Activated B cell treated with CpG ODN at 0.5 μM for 24 hours (primary cell): ENCODE data around the gene ANKRD66. TPM values are rescaled to one million over a fixed set of nuclear protein-coding genes. Genes with fewer than 3 reads are reported as not detected.

Experiments used
- ATAC-seq: fragments of 200-7000 bp; cut with Tn5 transposase; one replicate; pipeline ENCODE4 v1.10.0; 2021; ENCODE audit warnings: low read depth, mild to moderate bottlenecking, moderate library complexity
- CTCF ChIA-PET: fragments of 350-600 bp; sonication (Branson Sonifier 250); formaldehyde crosslinking; loops from one replicate; lab custom pipeline; 2021; ENCODE audit warnings: antibody characterized with exemption; lab: Charles Lee
- POLR2A ChIA-PET: fragments of 350-600 bp; sonication (Branson Sonifier 250); formaldehyde crosslinking; loops from one replicate; lab custom pipeline; 2021; ENCODE audit warnings: antibody characterized with exemption; lab: Charles Lee
- DNase-seq: peaks from one replicate; pipeline ENCODE4 v3.0.0; 2022
- H3K27ac Mint-ChIP-seq: one replicate; pipeline ENCODE4 v1.8.0; 2020; ENCODE audit warnings: mixed read lengths
- H3K27me3 Mint-ChIP-seq: one replicate; pipeline ENCODE4 v1.8.0; 2021; ENCODE audit warnings: mixed read lengths
- H3K36me3 Mint-ChIP-seq: one replicate; pipeline ENCODE4 v1.8.0; 2021; ENCODE audit warnings: low read depth, mixed read lengths
- H3K4me1 Mint-ChIP-seq: one replicate; pipeline ENCODE4 v1.8.0; 2021; ENCODE audit warnings: mixed read lengths
- H3K4me3 Mint-ChIP-seq: one replicate; pipeline ENCODE4 v1.8.0; 2020; ENCODE audit warnings: mild to moderate bottlenecking, mixed read lengths
- H3K9me3 Mint-ChIP-seq: one replicate; pipeline ENCODE4 v1.8.0; 2020; ENCODE audit warnings: mixed read lengths
- intact Hi-C: fragments of 100-400 bp; cut with micrococcal nuclease; formaldehyde crosslinking; loops from one replicate; pipeline ENCODE4 v1.15.1; 2024
- total RNA-seq: library from RNA; stranded (reverse); gene quantifications from 2 replicates; pipeline ENCODE4 v1.2.3, GENCODE V29; 2022
- TF ChIP-seq, protein P1 (sequence below): fragments of 200-600 bp; IDR thresholded peaks from one replicate; pipeline ENCODE4 v1.8.0; 2022; ENCODE audit warnings: antibody characterized with exemption, mild to moderate bottlenecking

The ANKRD66 gene
- total RNA-seq, 1 donor from 2014 or later = not detected

- ATAC-seq (no peak), DNase-seq (no peak)
- Mint-ChIP-seq H3K27ac (no peak overlapping the region), H3K9me3 (no peaks in the 10 kb centered on the region), H3K36me3 (no peaks in the 10 kb centered on the region), H3K27me3 (peaks cover 55% of the 10 kb centered on the region), H3K4me1 (peaks cover 13% of the 10 kb centered on the region), H3K4me3 (no peak overlapping the region)
- POLR2A ChIA-PET = no interaction called here
- intact Hi-C loops = no loop called here
- TF ChIP-seq, protein P1, sequence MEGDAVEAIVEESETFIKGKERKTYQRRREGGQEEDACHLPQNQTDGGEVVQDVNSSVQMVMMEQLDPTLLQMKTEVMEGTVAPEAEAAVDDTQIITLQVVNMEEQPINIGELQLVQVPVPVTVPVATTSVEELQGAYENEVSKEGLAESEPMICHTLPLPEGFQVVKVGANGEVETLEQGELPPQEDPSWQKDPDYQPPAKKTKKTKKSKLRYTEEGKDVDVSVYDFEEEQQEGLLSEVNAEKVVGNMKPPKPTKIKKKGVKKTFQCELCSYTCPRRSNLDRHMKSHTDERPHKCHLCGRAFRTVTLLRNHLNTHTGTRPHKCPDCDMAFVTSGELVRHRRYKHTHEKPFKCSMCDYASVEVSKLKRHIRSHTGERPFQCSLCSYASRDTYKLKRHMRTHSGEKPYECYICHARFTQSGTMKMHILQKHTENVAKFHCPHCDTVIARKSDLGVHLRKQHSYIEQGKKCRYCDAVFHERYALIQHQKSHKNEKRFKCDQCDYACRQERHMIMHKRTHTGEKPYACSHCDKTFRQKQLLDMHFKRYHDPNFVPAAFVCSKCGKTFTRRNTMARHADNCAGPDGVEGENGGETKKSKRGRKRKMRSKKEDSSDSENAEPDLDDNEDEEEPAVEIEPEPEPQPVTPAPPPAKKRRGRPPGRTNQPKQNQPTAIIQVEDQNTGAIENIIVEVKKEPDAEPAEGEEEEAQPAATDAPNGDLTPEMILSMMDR = no peak
- CTCF ChIA-PET = interaction anchor here (1.1 kb wide), 1 partner anchor 64 kb away, joined by 3 read pairs; no protein-coding TSS in a partner anchor
Observed at GRCh38 chr6:46733341-46733801, 13.4 kb upstream of the ANKRD66 start.

- no peak for DNase-seq
- H3K4me3 Mint-ChIP-seq = peak within 1 kb of the TSS; percentile 46
Observed at GRCh38 chr6:46734867-46735719, 11.6 kb upstream of the ANKRD66 start, which contains the start of gene PLA2G7. Gene PLA2G7, minus strand, starts transcription at chr6:46735375. Its CDS starts 12,484 bp downstream, at chr6:46722891.

GRCh38 chr6:46735720-46736031 is 11.1 kb upstream of the ANKRD66 start:
- Mint-ChIP-seq H3K27me3 (peaks cover 54% of the 10 kb centered on the region), H3K36me3 (no peaks in the 10 kb centered on the region), H3K4me1 (peaks cover 13% of the 10 kb centered on the region), H3K9me3 (no peaks in the 10 kb centered on the region), H3K27ac (no peak overlapping the region), H3K4me3 (no peak overlapping the region)
- ChIA-PET CTCF (no interaction called here), POLR2A (no interaction called here)
- intact Hi-C loops = no loop called here
- TF ChIP-seq, protein P1 = no peak
- ATAC-seq (no peak), DNase-seq (no peak)

More at GRCh38 chr6:46734867-46735719, 11.6 kb upstream of the ANKRD66 start, which contains the start of gene PLA2G7:
- ChIA-PET POLR2A (no interaction called here), CTCF (no interaction called here)
- TF ChIP-seq, protein P1 = no peak
- no peak within 1 kb of the TSS for H3K27ac Mint-ChIP-seq
- peaks cover 13% of the 10 kb centered on the region for H3K4me1 Mint-ChIP-seq
- ATAC-seq = no peak
- H3K27me3 Mint-ChIP-seq = peaks cover 55% of the 10 kb centered on the region
- H3K9me3 Mint-ChIP-seq = no peaks in the 10 kb centered on the region
- H3K36me3 Mint-ChIP-seq = no peaks in the 10 kb centered on the region
- intact Hi-C loops = no loop called here

DNA sequence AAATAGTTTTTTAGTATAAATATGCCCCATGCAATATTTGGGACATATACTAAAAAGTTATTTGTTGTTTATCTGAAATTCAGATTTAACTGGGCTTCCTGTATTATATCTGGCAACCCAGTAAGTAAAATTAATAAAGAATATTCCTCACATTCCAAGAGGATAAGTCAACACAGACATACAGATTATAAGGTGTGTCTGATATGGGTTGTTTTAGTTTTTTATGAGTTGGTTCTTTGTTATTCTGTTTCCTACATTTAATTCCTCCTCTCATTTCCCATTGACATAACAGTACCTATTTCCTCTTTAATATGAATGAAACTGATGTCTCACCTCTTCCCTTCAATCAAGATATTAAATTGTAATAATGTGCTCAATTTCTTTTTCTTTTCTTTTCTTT is 9.8 kb upstream of the ANKRD66 start:
- Mint-ChIP-seq H3K36me3 (no peaks in the 10 kb centered on the region), H3K4me3 (no peak overlapping the region), H3K9me3 (no peaks in the 10 kb centered on the region), H3K27me3 (peaks cover 46% of the 10 kb centered on the region), H3K27ac (no peak overlapping the region), H3K4me1 (peaks cover 13% of the 10 kb centered on the region)
- ATAC-seq (no peak), DNase-seq (no peak)
- ChIA-PET CTCF (no interaction called here), POLR2A (no interaction called here)
- TF ChIP-seq, protein P1 = no peak
- intact Hi-C loops = no loop called here

GRCh38 chr6:46741482-46741881 is 5.3 kb upstream of the ANKRD66 start:
- H3K4me3 Mint-ChIP-seq = no peak overlapping the region

More at GRCh38 chr6:46741482-46741881, 5.3 kb upstream of the ANKRD66 start:
- no peak for ATAC-seq
- H3K27ac Mint-ChIP-seq = no peak overlapping the region
- no peaks in the 10 kb centered on the region for H3K36me3 Mint-ChIP-seq
- H3K4me1 Mint-ChIP-seq = no peaks in the 10 kb centered on the region
- intact Hi-C loops = no loop called here
- POLR2A ChIA-PET = no interaction called here
- CTCF ChIA-PET = no interaction called here
- no peak for DNase-seq
- H3K9me3 Mint-ChIP-seq = no peaks in the 10 kb centered on the region
- H3K27me3 Mint-ChIP-seq = peaks cover 11% of the 10 kb centered on the region
- TF ChIP-seq, protein P1 = no peak
